Stimulated activated CD4-positive, alpha-beta T cell treated with anti-CD3 and anti-CD28 coated beads, Interleukin-4, amount 100 ng/mL, for 4 hours (primary cell): ENCODE measurements around the gene IFT27.
"Not testable (repeated sequence)": the region's sequence is repeated elsewhere in the genome, so short reads cannot be mapped to it uniquely, and the experiment has no call there.

ENCODE experiments used
- DNase-seq, 2 experiments: peaks; one replicate each; pipeline ENCODE4 v3.0.0-alpha.2; 2020

The IFT27 gene

DNA sequence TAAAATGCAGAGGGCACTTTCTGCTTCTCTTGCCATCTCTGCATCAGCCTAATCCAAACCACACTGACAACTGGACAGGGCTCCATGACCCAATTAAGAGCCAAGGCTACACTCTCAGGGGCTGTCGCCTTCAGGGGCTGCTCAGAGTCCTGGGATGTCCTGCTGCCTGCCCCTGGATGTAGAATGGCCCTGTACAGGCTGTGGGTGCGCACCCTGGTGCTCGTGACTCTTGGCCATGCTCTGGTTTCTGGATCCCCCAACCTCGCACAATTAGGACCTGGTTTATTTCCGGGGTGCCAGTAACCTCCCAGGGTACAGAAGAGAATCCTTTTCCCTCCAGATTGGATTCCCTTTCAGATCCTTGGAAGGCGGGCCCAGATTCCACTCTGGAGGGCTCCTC lies 11.3 kb downstream of the IFT27 start:
- DNase-seq = no peak

DNA sequence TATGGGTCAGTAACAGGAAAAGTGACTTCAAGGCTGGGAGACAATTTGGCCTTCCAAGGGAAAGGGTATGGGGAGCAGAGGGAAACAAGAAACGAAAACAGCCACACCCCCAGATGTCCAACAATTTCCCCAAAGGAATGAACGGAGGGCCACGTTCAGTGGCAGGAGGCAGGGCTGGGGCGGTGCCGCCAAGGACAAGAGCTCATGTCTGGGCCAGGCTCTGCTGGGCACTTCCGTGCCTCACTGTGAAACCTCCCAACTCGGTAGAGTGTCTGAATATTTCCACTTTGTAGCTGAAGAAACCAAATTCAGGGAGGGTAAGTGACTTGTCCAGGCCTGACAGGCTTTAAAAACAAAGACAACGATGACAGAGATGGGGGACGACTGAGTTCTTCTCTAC lies 11.9 kb downstream of the IFT27 start:
- no peak for DNase-seq

- DNase-seq = no peak
Measured at GRCh38 chr22:36763576-36763975, 12.3 kb downstream of the IFT27 start.

GRCh38 chr22:36762687-36763260 lies 13.1 kb downstream of the IFT27 start:
- DNase-seq = no peak

DNA sequence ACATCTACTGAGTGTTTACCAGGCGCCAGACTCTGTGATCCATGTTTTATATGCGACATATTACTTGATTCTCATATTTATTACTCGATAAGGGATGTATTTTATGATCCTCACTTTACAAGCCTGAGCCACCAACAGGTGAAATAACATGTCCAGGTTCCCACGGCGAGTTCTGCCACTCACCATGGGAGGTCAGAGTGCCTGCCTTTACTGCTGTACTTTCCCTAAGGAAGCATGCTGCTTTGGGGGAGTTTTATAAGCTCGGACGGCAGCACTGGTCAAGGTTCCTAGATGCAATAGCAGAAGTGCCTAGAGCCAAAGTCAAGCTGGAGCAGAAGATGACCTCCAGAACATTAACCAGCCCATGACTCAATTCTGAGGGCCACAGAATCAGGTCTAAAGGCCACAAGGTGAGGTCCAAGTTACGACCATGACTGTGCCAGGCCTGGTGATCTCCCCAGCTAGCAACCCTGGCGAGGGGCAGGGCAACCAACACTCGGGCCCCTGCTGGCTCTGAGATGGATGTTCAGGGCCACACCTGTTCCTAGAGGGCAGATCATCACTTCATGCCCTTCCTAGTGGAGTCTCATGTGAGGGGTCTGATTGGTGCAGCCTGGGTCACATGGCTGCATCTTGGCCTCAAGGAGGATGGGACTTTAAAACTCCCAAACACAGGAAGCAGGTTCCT lies 14.2 kb downstream of the IFT27 start:
- DNase-seq = no peak

GRCh38 chr22:36760786-36761185 lies 15.1 kb downstream of the IFT27 start:
- DNase-seq = no peak

DNA sequence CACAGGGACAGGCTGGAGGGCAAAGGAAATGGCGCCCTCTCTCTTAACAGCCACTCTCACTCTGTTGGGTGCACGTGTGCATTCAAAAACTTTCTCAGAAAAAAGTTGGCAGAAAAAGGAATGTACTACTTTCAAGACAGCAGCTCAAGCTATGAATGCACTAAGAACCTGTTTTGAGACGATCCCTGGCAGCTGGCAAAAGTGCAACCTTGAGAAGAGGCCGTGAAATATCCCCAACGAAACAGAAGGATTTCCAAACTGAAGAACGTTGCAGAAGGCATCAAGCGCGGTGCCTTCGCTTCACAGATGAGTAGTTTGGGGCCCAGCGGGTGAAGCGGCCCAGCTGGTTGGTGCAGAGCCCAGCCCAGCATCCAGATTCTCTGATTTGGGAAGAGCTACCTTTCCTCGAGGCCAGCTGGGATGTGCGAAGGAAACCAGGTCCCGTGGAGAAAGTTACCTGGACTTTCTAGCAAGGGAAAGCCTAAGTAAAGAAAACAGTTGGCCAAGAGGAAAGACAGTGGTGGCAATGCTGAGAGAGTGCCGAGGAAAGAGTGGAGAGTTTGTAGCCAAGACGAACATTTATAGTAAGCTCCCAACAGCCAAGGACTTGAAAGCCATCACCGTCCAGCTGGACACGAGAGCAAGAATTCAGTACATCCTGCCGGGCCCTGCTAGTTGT lies 16.3 kb downstream of the IFT27 start:
- no peak for DNase-seq

- DNase-seq = no peak
Measured at GRCh38 chr22:36758792-36759271, 17.1 kb downstream of the IFT27 start.

DNA sequence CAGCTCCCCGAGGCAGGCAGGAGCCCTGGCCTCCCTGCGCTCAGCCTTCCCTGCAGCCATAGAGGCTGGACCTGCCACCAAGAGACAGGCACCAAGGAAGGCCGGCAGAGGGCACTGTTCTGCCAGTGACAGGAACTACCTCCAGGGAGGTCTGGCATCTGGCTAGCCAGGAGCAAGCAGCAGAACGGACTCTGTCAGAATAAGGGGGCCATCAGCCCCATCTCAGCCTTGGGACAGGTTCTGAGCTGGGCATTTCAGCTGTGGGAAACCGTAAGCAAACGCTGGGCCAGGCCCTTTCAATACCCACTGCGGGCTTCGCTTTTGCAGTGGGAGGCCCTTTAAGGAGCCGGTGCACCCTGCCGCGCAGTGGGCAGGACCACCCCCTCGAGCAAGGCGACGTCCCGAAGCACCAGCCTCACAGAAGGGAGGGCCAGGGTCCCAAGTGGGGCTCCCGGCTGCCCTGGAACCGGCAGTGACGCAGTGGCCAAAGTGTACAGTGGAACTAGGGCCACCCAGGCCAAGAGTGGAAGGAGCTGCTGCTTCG lies 18.2 kb downstream of the IFT27 start:
- peak; percentile 64 to 71 for DNase-seq

DNA sequence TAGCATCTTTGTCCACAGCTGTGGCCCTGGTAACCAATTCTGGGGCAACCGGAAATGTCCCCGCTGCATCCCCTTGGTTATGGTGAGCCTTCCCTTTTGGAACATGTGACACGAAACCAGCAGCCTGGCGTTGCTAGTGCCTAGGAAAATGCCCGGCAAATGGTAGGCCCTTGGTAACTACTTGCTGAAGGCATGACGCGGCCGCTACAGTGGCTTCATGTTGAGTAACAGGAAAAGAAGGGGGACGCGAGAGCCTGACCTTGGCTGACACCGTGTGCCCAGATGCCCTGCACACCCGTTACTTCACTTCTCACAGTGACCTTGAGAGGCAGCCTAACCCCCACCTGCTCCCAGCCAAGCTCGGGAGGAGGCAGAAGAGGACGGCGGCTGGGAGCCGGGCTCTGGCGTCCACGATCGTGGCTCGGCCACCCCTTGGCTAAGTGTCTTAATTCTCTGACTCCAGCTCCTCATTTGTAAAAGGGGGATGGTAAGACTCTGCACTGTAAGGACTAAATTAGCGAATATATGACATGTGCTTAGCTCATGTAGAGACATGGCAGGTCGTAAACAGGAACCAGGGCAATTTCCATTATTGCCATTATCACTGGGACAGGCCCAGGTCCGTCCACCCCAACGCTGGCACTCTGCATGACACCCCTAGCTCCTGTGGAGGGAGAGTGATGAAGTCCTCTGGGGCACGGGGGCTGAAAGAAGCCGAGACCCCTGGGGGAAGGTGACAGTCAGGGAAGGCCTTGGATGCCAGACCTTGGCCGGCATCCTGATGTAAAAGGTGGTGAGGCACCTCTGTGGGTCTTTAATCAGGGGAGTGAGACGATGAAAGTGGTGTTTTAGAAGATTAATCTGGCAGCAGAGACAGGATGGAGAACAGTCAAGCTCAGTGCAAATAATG lies 18.9 kb downstream of the IFT27 start:
- no peak for DNase-seq

GRCh38 chr22:36756031-36756430 lies 19.9 kb downstream of the IFT27 start:
- no peak for DNase-seq

- DNase-seq = no peak
Measured at GRCh38 chr22:36755316-36755715, 20.6 kb downstream of the IFT27 start.

GRCh38 chr22:36754881-36755280 lies 21.0 kb downstream of the IFT27 start:
- DNase-seq = not testable (repeated sequence)

DNA sequence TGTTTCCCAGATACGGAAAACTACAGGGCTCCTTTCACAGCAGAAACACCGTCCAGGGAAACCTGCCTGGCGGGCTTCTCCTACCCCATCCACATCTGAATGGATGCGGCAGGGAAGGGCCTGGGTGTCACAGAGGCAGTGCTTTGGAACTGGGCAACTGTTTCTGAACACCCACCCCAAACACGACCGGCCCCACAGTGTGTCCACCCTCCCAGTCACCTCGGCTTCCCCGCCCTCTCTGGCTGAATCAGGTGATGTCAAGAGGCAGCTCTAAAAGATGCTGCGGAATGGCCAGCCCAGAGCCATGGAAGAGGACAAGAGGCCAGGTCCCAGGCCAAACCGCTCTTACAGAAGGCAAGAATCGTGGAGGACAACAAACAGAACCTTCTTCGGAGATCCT lies 22.0 kb downstream of the IFT27 start:
- no peak for DNase-seq

- no peak for DNase-seq
Measured at GRCh38 chr22:36753120-36753802, 22.7 kb downstream of the IFT27 start.

DNA sequence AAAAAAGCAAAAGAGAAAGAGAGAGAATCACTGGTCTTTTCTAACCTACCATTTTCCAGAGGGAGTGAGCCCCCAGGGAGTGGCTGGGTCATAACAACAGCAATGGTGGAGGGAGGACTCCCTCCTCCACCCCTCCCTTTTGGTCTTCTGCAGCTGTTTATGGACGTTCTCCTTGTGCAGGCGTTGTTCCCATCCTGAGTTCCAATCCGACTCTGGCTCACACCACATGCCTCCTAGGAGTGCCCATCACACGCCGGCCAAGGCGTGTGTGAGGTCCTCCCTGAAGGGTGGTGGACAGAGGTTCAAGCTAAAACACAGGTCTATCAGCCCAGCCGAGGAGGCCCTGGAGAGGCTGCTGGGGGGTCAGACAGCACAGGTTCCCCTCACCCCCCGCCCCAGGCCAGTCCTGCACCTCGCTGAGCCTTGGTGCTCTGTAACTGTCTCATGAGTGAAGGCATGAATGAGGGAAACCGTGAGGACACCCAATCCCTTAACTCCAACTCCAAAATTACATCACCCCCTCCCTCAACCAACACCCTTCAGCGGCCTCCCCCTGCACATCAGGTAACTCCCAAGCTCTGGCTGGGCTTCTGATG lies 29.4 kb downstream of the IFT27 start:
- no peak for DNase-seq

DNA sequence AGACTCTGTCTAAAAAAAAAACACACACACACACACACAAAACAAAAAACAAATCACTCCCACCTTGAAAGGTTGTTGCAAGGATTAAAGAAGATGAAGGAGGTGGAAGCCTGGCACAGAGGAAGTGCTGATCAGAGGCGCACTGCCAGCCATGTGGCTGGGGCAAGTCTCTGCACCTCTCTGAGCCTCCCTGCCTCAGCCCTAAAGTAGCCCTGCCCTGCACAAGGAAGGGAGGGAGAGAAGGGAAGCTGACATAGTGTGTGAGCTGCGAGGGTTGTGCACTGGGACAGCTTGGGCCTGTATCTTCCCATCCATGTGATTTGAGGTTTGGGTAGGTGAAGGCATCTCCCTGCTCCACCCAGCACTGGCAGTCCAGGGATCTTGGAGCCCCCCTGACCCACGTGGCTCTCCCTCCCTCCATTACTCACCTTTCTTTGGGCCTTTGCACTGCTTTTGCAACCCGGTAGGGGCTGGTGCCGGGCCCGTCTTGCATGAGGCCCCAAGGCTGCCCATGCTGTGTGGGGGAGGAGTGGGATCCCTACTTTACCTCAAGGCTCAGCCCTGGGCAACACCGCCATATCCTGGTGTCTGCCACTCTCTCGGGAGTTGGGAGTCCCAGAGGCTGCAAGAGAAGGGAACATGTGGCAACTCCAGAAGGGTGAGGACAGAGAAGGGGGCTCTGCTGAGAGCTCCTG lies 30.5 kb downstream of the IFT27 start:
- DNase-seq = no peak

GRCh38 chr22:36744791-36745190 lies 31.1 kb downstream of the IFT27 start:
- no peak for DNase-seq

- DNase-seq = no peak
Measured at GRCh38 chr22:36744413-36744765, 31.5 kb downstream of the IFT27 start.

- DNase-seq = no peak
Measured at GRCh38 chr22:36743591-36744412, 32.1 kb downstream of the IFT27 start.
